Natural killer cell (primary cell): ENCODE data around the gene PLEKHD1. TPM values are rescaled to one million over a fixed set of nuclear protein-coding genes. Genes with fewer than 3 reads are reported as not detected.

Experiments used
- ATAC-seq, 3 donors: fragments of 150-1000 bp in 2 of 3; fragments of 200-7000 bp in 1 of 3; cut with Tn5 transposase; 1 replicate in 1 of 3; 2 replicates in 2 of 3; pipeline ENCODE4 v1.10.0; 2021; ENCODE audit warnings: mild to moderate bottlenecking in 2 of 3, moderate library complexity in 2 of 3
- DNase-seq, 2 donors: peaks; one replicate each; pipeline versions ENCODE4 v3.0.0 to v3.0.0-alpha.2; 2013 to 2021; ENCODE audit warnings: mixed read lengths in 1 of 2
- H3K27ac ChIP-seq: one replicate; pipeline ENCODE4 v1.5.1; 2013; ENCODE audit warnings: mild to moderate bottlenecking, low read length
- H3K27me3 ChIP-seq: one replicate; pipeline ENCODE4 v1.6.1; 2013; ENCODE audit warnings: low read length; ENCODE audit not compliant: control insufficient read depth, insufficient read depth
- H3K36me3 ChIP-seq: one replicate; pipeline ENCODE4 v1.6.1; 2013; ENCODE audit warnings: low read length; ENCODE audit not compliant: control insufficient read depth, insufficient read depth
- H3K4me1 ChIP-seq: one replicate; pipeline ENCODE4 v1.6.1; 2013; ENCODE audit warnings: low read length; ENCODE audit not compliant: control insufficient read depth, insufficient read depth
- H3K4me3 ChIP-seq: one replicate; pipeline ENCODE4 v1.5.1; 2013; ENCODE audit warnings: low read length
- H3K9me3 ChIP-seq: one replicate; pipeline ENCODE4 v1.6.1; 2013; ENCODE audit warnings: low read length; ENCODE audit not compliant: control insufficient read depth, insufficient read depth
- H3K27ac Mint-ChIP-seq, 2 donors: one replicate each; pipeline ENCODE4 v1.8.0; 2022; ENCODE audit warnings: mild to moderate bottlenecking in 2 of 2, mixed read lengths in 2 of 2, moderate library complexity in 1 of 2
- H3K27me3 Mint-ChIP-seq, 2 donors: one replicate each; pipeline ENCODE4 v1.8.0; 2022; ENCODE audit warnings: low read depth in 2 of 2, mixed read lengths in 2 of 2
- H3K36me3 Mint-ChIP-seq: one replicate; pipeline ENCODE4 v1.8.0; 2022; ENCODE audit warnings: mixed read lengths
- H3K4me1 Mint-ChIP-seq, 2 donors: one replicate each; pipeline ENCODE4 v1.8.0; 2022; ENCODE audit warnings: mixed read lengths in 2 of 2
- H3K4me3 Mint-ChIP-seq: one replicate; pipeline ENCODE4 v1.8.0; 2022; ENCODE audit warnings: mild to moderate bottlenecking, moderate library complexity, mixed read lengths
- H3K9me3 Mint-ChIP-seq, 2 donors: one replicate each; pipeline ENCODE4 v1.8.0; 2022; ENCODE audit warnings: mixed read lengths in 2 of 2
- WGBS: methylation state at CpG from one replicate; pipeline ENCODE4 v1.1.7; 2013; ENCODE audit warnings: missing lambda C conversion rate; ENCODE audit not compliant: insufficient coverage; 5-methylcytosine and 5-hydroxymethylcytosine counted together
- intact Hi-C: fragments of 100-400 bp; cut with micrococcal nuclease; formaldehyde crosslinking; loops from one replicate; pipeline ENCODE4 v1.14.2; 2022
- total RNA-seq, 4 donors: library from RNA; stranded (reverse); fragments of 120-200 nt in 1 of 4; gene quantifications; one replicate each; pipeline versions ENCODE4 v1.2.3 to v1.2.4, GENCODE V29; 2013 to 2022
- TF ChIP-seq, protein P1 (sequence below): fragments of 200-600 bp; IDR thresholded peaks from one replicate; pipeline ENCODE4 v1.8.0; 2022; ENCODE audit warnings: antibody characterized with exemption

Gene PLEKHD1
- total RNA-seq, 3 donors from 2014 or later (not counting 1 experiment from before 2014, with no cell fraction given) = 0.78 to 1.0 (median 0.93) TPM

DNA sequence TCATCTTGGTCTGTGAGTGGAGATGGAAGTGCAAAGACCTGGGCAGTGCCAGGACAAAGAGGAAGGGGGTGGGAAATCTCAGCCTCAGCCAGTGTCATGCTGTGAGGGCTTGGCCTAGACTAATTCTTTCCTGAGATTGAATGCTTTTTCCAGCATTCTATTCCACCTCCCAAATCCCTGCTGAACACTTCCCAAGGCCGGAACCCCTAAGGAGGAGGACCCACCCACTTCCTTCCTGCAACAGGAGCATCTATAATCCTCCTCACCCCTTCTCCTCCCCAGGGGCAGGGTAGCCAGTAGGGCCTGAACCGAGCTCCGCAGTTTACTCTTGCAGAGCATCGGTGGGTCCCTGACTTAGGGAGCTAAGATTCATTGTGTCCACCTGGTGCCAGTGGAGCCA, 3.2 kb downstream of the PLEKHD1 start:
- ATAC-seq = no peak
- 85% methylated on average over 4 of the region's 4 CpGs for WGBS
- TF ChIP-seq, protein P1, sequence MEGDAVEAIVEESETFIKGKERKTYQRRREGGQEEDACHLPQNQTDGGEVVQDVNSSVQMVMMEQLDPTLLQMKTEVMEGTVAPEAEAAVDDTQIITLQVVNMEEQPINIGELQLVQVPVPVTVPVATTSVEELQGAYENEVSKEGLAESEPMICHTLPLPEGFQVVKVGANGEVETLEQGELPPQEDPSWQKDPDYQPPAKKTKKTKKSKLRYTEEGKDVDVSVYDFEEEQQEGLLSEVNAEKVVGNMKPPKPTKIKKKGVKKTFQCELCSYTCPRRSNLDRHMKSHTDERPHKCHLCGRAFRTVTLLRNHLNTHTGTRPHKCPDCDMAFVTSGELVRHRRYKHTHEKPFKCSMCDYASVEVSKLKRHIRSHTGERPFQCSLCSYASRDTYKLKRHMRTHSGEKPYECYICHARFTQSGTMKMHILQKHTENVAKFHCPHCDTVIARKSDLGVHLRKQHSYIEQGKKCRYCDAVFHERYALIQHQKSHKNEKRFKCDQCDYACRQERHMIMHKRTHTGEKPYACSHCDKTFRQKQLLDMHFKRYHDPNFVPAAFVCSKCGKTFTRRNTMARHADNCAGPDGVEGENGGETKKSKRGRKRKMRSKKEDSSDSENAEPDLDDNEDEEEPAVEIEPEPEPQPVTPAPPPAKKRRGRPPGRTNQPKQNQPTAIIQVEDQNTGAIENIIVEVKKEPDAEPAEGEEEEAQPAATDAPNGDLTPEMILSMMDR = no peak
- no peaks in the 10 kb centered on the region for H3K36me3 ChIP-seq
- no peaks in the 10 kb centered on the region for H3K9me3 ChIP-seq
- H3K27me3 Mint-ChIP-seq = peaks cover 16 to 30% of the 10 kb centered on the region in 2 donors
- no peak for DNase-seq
- no peak overlapping the region for H3K27ac Mint-ChIP-seq
- H3K4me3 Mint-ChIP-seq = no peak overlapping the region
- H3K4me1 Mint-ChIP-seq = no peaks in the 10 kb centered on the region
- intact Hi-C loops = no loop called here
- H3K36me3 Mint-ChIP-seq = no peaks in the 10 kb centered on the region
- H3K27me3 ChIP-seq = peaks cover 13% of the 10 kb centered on the region
- no peak overlapping the region for H3K27ac ChIP-seq
- no peaks in the 10 kb centered on the region for H3K9me3 Mint-ChIP-seq
- H3K4me1 ChIP-seq = peaks cover 4% of the 10 kb centered on the region
- H3K4me3 ChIP-seq = no peak overlapping the region

DNA sequence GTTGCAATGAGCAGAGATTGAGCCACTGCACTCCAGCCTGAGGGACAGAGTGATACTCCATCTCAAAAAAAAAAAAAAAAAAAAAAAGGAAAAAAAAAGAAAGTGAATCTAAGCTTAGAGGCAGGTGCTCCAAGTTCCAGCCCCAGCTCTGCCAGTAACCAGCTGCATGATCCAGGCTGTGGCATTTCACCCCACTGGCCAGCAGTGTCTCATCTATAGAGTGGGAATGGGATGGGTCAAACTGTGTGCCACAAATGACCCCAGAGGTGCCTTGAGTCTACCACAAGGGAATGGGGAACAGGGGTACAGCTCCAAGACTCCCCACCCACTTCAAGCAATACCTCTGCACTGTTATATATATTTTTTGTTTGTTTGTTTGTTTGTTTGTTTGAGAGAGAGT, 5.0 kb downstream of the PLEKHD1 start:
- no peak overlapping the region for H3K27ac ChIP-seq
- H3K36me3 ChIP-seq = no peaks in the 10 kb centered on the region
- ATAC-seq (no peak), DNase-seq (no peak)
- H3K27me3 ChIP-seq = peaks cover 4% of the 10 kb centered on the region
- H3K4me3 ChIP-seq = no peak overlapping the region
- Mint-ChIP-seq H3K4me3 (no peak overlapping the region), H3K4me1 (no peaks in the 10 kb centered on the region), H3K36me3 (no peaks in the 10 kb centered on the region), H3K27ac (no peak overlapping the region), H3K27me3 (peaks cover 7 to 18% of the 10 kb centered on the region in 2 donors), H3K9me3 (no peaks in the 10 kb centered on the region)
- H3K4me1 ChIP-seq = no peaks in the 10 kb centered on the region
- TF ChIP-seq, protein P1 = no peak
- no peaks in the 10 kb centered on the region for H3K9me3 ChIP-seq
- intact Hi-C loops = no loop called here

DNA sequence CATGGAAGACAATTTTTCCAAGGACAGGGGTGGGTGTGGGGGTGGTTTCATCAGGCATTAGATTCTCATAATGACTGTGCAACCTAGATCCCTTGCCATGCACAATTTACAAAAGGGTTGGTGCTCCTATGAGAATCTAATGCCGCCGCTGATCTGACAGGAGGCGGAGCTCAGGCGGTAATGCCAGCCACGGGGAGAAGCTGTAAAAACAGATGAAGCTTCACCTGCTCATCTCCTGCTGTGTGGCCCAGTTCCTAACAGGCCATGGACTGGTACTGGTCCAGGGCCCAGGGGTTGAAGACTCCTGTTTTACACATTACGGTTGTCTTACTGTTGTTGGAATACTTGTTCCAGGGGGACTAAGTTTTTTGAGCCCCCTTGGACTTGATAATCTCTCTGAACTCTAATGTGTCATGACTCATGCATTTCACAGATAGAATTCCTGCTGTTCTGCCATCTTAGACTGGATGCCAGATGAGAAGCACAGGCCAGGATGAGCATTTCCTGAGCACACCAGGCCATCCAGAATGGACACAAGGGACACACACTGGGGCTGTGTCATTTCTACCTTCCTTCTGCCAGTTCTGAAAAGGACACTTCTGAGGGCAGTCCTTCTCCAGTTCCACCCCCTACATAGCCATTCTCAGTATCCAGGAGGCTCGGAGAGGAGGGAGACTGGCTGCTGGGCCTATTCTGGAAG, 5.8 kb downstream of the PLEKHD1 start:
- Mint-ChIP-seq H3K27me3 (peaks cover 7 to 21% of the 10 kb centered on the region in 2 donors), H3K9me3 (no peaks in the 10 kb centered on the region), H3K27ac (no peak overlapping the region), H3K4me3 (no peak overlapping the region), H3K36me3 (no peaks in the 10 kb centered on the region), H3K4me1 (no peaks in the 10 kb centered on the region)
- H3K4me1 ChIP-seq = no peaks in the 10 kb centered on the region
- DNase-seq (no peak), ATAC-seq (no peak)
- no peaks in the 10 kb centered on the region for H3K36me3 ChIP-seq
- no peak overlapping the region for H3K4me3 ChIP-seq
- TF ChIP-seq, protein P1 = no peak
- H3K27ac ChIP-seq = no peak overlapping the region
- 91% methylated on average over 7 of the region's 7 CpGs for WGBS
- intact Hi-C loops = no loop called here
- no peaks in the 10 kb centered on the region for H3K9me3 ChIP-seq
- H3K27me3 ChIP-seq = peaks cover 4% of the 10 kb centered on the region

DNA sequence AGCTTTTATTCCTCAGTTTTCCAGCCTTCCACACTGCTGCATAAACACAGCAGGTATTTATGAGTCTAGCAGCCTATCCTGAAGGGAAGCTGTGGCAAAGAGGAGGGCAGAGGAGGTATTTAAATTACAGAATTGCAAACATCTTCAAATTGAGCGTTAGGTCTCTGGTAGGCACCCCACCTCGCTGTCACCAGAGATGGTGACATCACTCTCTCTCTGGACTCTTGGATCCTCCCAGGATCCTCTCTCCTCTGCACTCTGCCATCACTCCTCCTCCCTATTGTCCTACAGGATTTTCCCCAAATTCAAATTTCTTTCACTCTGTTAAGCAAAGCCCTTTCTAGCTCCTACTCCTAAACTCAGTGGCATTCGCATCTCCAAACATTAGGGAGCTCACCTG, 6.7 kb downstream of the PLEKHD1 start:
- Histone ChIP-seq H3K36me3 (no peaks in the 10 kb centered on the region), H3K27me3 (peaks cover 4% of the 10 kb centered on the region), H3K4me3 (no peak overlapping the region), H3K4me1 (no peaks in the 10 kb centered on the region), H3K9me3 (no peaks in the 10 kb centered on the region), H3K27ac (no peak overlapping the region)
- DNase-seq (no peak), ATAC-seq (no peak)
- WGBS = 87% methylated on average over 3 of the region's 3 CpGs
- Mint-ChIP-seq H3K27ac (no peak overlapping the region), H3K9me3 (no peaks in the 10 kb centered on the region), H3K36me3 (no peaks in the 10 kb centered on the region), H3K4me3 (no peak overlapping the region), H3K4me1 (no peaks in the 10 kb centered on the region), H3K27me3 (peaks cover 7 to 16% of the 10 kb centered on the region in 2 donors)
- intact Hi-C loops = no loop called here
- TF ChIP-seq, protein P1 = no peak
